NCI-H524 (cell line): ENCODE measurements around the gene CPED1.

Experiments
- DNase-seq, 2 experiments: peaks; one replicate each; lab custom pipeline; 2025; lab: John Stamatoyannopoulos, UW

The CPED1 gene

GRCh38 chr7:121323515-121324302, 335.2 kb downstream of the CPED1 start:
- no peak for DNase-seq

GRCh38 chr7:121327671-121328070, 339.2 kb downstream of the CPED1 start:
- no peak for DNase-seq

DNA sequence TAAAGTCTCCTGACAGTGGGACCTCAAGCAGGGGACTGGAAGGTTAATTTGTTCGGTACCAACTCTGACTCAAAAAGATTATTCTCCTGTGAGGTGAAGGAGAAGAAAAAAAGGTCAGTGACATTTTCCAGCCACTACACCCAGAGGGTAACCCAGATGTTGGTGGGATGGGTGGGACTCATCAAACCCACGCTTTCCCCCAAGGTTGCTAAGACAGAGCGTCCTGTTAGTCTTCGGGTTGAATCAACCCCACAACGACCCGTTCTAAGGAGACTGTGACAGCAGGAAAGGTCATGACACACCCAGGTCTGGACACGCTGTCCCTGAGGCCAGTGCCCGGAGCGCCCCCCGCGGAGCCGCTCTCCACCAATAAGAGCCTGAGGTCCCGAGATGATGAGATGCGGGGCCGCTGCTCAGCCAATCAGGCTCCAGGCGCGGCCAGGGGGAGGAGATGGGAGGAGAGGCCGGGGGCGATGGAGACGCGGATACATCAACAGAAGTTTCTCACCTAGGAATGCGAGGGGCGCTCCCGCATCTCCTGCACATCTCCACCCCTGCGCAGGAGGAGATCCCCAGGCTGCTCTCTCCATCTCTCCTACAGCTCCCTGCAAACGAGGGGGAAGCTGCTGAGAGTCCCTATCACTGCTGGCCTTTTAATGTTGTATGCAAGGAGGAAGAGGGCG, 340.1 kb downstream of the CPED1 start, which contains the start of gene WNT16:
Gene WNT16, plus strand, starts transcription at position 493 of the 683 bp plus-strand sequence. CDS start 293 bp downstream, outside the sequence.
- DNase-seq: peak in 1 of 2 experiments; percentile 41

DNA sequence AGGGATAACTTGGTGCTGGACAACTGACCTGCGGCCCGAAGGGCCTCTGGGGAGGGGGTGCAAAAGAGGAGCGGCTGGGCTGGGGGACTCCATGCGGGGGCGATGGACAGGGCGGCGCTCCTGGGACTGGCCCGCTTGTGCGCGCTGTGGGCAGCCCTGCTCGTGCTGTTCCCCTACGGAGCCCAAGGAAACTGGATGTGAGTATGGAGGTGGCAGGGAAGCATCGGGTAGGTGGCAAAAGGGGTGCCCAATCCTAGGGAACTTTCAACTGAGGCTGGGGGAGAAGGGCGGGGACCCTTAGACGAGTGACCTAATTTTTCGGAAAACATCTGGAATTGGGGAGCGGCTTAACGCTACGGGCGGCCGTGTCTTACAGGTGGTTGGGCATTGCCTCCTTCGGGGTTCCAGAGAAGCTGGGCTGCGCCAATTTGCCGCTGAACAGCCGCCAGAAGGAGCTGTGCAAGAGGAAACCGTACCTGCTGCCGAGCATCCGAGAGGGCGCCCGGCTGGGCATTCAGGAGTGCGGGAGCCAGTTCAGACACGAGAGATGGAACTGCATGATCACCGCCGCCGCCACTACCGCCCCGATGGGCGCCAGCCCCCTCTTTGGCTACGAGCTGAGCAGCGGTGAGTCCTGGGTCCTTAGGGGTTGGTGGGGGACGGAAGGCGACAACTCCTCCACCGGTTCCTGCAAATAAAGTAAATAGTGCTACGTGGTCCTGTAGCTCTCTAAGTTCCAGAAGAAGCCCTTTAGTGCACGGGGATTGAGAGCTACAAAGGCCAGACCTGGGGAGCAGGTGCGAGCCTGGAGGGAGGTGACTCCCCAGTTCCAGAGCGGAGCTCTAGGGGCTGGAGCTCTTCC, 340.9 kb downstream of the CPED1 start:
- DNase-seq: peak; percentile 32 to 70

DNA sequence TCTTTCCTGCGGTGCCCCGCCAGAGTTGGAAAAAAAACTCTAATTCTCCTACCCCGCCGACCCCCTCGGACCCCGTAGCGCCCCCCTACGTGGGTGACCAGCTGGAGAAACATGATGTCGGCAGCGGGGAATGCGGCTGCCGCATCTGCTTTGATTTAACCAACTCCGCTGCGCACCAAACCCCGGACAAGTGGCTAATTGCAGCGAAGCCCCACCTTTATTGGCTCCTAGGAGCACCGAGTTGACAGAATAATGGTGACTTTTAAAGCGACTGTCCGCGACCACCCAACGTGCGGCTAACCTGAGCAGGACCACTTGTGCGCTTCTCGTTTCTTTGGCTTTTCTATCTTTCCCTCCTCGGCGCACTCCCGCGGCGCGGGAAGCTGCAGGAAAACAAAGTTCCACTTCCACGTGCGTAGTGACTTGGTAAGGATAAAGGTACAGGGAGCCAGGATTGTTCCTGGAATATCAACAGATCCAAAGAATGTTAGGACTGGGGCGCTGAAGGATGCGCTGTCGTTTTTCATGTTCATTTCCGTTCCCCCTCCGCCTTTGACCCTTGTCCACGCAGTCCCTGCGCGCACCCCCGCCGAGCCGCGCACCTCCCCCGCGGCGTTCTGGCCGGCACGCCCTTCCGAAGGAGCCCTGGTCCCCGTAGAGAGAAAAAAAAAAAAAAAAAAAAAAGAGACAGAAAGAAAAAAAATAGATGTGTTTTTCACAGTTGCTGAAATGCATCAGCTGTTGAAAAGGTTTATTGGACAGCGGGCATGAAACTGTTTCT, 341.7 kb downstream of the CPED1 start:
- DNase-seq: peak in 1 of 2 experiments; percentile 48

DNA sequence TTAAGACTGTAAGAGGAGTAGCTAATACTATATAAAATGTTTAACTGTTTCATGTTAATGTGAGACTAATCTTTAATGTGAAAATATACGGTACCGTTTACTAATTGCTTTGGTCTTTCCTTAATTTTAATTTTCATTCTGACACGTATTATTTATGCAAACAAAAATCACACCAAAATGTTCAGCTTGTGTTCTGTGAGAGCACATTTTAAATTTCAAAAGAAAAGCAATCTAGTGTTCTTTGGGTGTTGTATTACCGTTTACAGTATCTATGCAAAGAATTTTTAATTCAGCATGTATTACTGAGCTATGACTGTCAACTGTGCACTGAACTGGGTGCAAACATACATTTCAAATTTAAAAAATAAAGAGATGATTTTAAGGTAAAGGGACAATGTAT, 342.5 kb downstream of the CPED1 start:
- DNase-seq: no peak

- DNase-seq: no peak
Measured at GRCh38 chr7:121331574-121331973, 343.1 kb downstream of the CPED1 start.

- no peak for DNase-seq
Measured at GRCh38 chr7:121334376-121334775, 345.9 kb downstream of the CPED1 start.

- no peak for DNase-seq
Measured at GRCh38 chr7:121334875-121335648, 346.6 kb downstream of the CPED1 start.

- peak in 1 of 2 experiments; percentile 8 for DNase-seq
Measured at GRCh38 chr7:121336579-121336978, 348.1 kb downstream of the CPED1 start.

DNA sequence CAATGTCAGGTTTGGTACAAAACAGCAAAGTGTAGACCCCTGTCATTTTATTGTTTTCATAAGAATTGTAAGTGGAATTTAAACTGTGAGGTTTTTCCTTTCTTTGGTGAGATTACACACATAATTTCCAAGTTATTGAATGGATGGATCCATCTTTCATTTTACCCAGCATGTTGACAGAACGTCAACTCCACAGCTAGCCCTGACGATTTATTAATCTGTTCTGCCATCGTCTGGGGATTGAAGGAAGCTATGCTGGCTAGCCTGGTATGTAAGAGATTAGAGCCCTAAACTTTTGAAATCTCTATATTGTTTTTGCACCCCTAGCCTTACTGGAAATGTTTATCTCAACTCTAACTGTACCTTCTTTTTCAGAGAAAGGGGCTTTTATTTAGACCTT, 348.9 kb downstream of the CPED1 start:
- DNase-seq: peak in 1 of 2 experiments; percentile 51

- no peak for DNase-seq
Measured at GRCh38 chr7:121339082-121339481, 350.6 kb downstream of the CPED1 start.

DNA sequence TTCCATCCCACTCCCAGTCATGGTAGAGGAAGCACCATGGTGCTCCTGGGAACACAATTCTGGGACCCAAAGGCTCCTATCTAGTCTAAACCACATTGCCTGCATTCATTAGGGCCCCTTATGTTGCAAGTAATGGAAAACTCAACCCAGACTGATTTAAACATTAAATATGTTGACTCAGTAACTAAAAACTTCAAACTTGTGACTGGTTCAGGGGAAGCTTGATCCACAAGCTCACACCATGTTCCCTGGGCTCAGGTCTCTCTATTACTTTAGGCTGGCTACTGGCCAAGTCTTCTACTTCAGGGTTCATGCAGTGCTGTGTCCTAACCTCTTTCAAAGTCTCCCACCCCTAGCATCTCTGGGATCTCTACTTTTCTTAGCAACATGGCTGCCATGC, 353.4 kb downstream of the CPED1 start:
- no peak for DNase-seq

- no peak for DNase-seq
Measured at GRCh38 chr7:121342631-121343030, 354.1 kb downstream of the CPED1 start.

DNA sequence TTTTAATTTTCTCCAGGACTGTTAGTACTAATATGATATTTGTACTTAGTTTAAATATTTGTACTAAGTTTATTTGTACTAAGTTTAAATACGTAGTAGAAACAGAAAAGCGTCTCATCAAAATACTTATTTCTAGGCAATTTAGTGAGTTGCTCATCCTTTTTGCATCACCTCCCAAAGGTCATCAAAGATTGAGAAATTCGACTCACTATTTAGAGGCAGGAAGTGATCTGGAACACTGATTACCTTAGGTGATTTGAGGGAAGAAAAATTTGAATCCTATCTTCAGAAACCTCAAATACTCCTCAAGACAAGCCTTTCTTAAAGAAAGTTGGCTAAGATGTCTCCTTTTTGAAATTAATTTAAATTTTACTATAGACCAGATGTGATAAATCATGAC, 354.8 kb downstream of the CPED1 start:
- DNase-seq: no peak

DNA sequence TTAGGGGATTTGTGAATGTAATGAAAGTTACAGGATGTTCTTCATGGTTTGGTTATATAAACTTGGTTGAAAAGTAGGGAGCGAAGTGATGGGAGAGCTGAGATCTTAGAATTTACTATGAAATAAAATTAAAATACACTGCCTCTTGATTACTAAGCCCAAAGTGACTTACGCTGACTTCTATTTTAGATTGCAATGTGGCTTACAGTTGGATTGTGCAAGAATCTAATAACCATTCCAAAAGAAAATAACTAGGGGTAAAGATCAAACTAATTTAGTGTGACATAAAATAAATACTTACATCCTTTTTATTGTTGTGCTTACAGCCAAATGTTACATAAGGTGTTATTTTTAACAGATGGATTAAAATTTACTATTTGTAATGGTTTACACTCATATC, 355.6 kb downstream of the CPED1 start:
- DNase-seq: no peak

- DNase-seq: no peak
Measured at GRCh38 chr7:121344497-121344896, 356.0 kb downstream of the CPED1 start.
